NCI-H524 treated with DMSO at 0.1 percent for 48 hours (cell line): ENCODE measurements around the gene ATRNL1.
A peak's percentile ranks its signal among the peaks of the same experiment; 100 is the strongest.
"Not testable (repeated sequence)": the region's sequence is repeated elsewhere in the genome, so short reads cannot be mapped to it uniquely, and the experiment has no call there.

ENCODE experiments used
- DNase-seq: peaks from one replicate; lab custom pipeline; 2025; lab: John Stamatoyannopoulos, UW

The ATRNL1 gene

GRCh38 chr10:115427611-115428010, 334.4 kb downstream of the ATRNL1 start:
- DNase-seq, result no peak

GRCh38 chr10:115432188-115432819, 339.1 kb downstream of the ATRNL1 start:
- DNase-seq, result no peak

GRCh38 chr10:115436999-115437398, 343.8 kb downstream of the ATRNL1 start:
- DNase-seq, result no peak

GRCh38 chr10:115441907-115442545, 348.9 kb downstream of the ATRNL1 start:
- no peak for DNase-seq

GRCh38 chr10:115456812-115457211, 363.6 kb downstream of the ATRNL1 start:
- no peak for DNase-seq

- DNase-seq, result no peak
Measured at GRCh38 chr10:115483294-115483693, 390.1 kb downstream of the ATRNL1 start.

GRCh38 chr10:115491526-115492140, 398.5 kb downstream of the ATRNL1 start:
- DNase-seq, result no peak

- no peak for DNase-seq
Measured at GRCh38 chr10:115503546-115503945, 410.4 kb downstream of the ATRNL1 start.

GRCh38 chr10:115514895-115515294, 421.7 kb downstream of the ATRNL1 start:
- no peak for DNase-seq

- peak; percentile 31 for DNase-seq
Measured at GRCh38 chr10:115525141-115525540, 432.0 kb downstream of the ATRNL1 start.

- DNase-seq, result not testable (repeated sequence)
Measured at GRCh38 chr10:115527682-115528081, 434.5 kb downstream of the ATRNL1 start.

GRCh38 chr10:115536401-115536800, 443.2 kb downstream of the ATRNL1 start:
- DNase-seq, result not testable (repeated sequence)

- DNase-seq, result no peak
Measured at GRCh38 chr10:115539142-115539762, 446.1 kb downstream of the ATRNL1 start.

- DNase-seq, result no peak
Measured at GRCh38 chr10:115555887-115556402, 462.8 kb downstream of the ATRNL1 start.

GRCh38 chr10:115558252-115558651, 465.1 kb downstream of the ATRNL1 start:
- no peak for DNase-seq

GRCh38 chr10:115566867-115567266, 473.7 kb downstream of the ATRNL1 start:
- no peak for DNase-seq

- no peak for DNase-seq
Measured at GRCh38 chr10:115572740-115573455, 479.7 kb downstream of the ATRNL1 start.

- DNase-seq, result no peak
Measured at GRCh38 chr10:115580239-115580638, 487.1 kb downstream of the ATRNL1 start.

GRCh38 chr10:115593060-115593459, 499.9 kb downstream of the ATRNL1 start:
- no peak for DNase-seq

GRCh38 chr10:115604627-115605026, 511.5 kb downstream of the ATRNL1 start:
- no peak for DNase-seq

GRCh38 chr10:115606086-115606485, 512.9 kb downstream of the ATRNL1 start:
- DNase-seq, result no peak

- no peak for DNase-seq
Measured at GRCh38 chr10:115606741-115607140, 513.6 kb downstream of the ATRNL1 start.
